Prostate gland (tissue), 2 donors: ENCODE data around the gene ROR1.

Experiments
- POLR2AphosphoS5 ChIP-seq: sonication (generic); formaldehyde crosslinking; IDR thresholded peaks from one replicate; pipeline ENCODE4 v1.6.1; 2017; ENCODE audit warnings: antibody characterized with exemption
- TF ChIP-seq, protein P1 (sequence below), 4 experiments: fragments of 200-600 bp in 2 of 4; fragments of 450-650 bp in 2 of 4; sonication (generic) in 2 of 4; IDR thresholded peaks; 1 replicate in 3 of 4; 2 replicates in 1 of 4; pipeline ENCODE4 v1.5.1; 2016 to 2019; ENCODE audit warnings: antibody characterized with exemption in 4 of 4, mild to moderate bottlenecking in 2 of 4, moderate library complexity in 2 of 4

DNA sequence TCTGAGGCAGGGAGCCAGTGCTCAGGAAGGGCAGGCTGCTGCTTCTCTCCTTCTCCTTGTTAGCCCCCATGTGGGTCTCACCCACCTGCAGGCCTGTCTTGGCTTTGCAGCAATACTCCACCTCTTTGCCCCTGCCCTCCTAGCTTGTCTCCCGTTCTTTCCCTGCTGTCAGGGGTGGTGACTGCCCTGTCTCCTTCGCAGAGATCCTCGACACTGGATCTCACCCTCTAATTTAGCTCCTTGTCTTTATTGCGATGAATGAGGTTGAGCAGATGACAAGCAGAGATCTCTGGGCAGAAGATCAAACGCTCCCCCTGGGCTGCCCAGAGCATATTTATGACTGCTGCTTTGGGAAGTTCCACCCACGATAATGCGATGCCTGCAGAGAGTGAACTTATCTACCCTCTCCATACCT is 199.2 kb downstream of the ROR1 start:
- TF ChIP-seq, protein P1, sequence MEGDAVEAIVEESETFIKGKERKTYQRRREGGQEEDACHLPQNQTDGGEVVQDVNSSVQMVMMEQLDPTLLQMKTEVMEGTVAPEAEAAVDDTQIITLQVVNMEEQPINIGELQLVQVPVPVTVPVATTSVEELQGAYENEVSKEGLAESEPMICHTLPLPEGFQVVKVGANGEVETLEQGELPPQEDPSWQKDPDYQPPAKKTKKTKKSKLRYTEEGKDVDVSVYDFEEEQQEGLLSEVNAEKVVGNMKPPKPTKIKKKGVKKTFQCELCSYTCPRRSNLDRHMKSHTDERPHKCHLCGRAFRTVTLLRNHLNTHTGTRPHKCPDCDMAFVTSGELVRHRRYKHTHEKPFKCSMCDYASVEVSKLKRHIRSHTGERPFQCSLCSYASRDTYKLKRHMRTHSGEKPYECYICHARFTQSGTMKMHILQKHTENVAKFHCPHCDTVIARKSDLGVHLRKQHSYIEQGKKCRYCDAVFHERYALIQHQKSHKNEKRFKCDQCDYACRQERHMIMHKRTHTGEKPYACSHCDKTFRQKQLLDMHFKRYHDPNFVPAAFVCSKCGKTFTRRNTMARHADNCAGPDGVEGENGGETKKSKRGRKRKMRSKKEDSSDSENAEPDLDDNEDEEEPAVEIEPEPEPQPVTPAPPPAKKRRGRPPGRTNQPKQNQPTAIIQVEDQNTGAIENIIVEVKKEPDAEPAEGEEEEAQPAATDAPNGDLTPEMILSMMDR (IDR thresholded peaks at IDR 0.05): no peak
- TF ChIP-seq POLR2AphosphoS5: no peak
